ENCODE data around the gene GOLGA6L22.
"Not testable (repeated sequence)": the region's sequence is repeated elsewhere in the genome, so short reads cannot be mapped to it uniquely, and the experiment has no call there.

GRCh38 chr15:22458603-22459002 is at the start of gene GOLGA6L22:
- TF ChIP-seq CTCF (IDR thresholded peaks at IDR 0.05; ENCODE audit: borderline replicate concordance, extremely low read depth, low read length, poor library complexity, severe bottlenecking); EZH2 (IDR thresholded peaks at IDR 0.05; ENCODE audit: borderline replicate concordance, low read depth, low read length, severe bottlenecking): not testable (repeated sequence)

All from DND-41 (cell line).